ENCODE measurements around the gene RANBP1. TPM values are rescaled to one million over a fixed set of nuclear protein-coding genes. Genes with fewer than 3 reads are reported as not detected.

Gene RANBP1
- total and polyA plus RNA-seq, 7 donors, result 32.2 to 161 (median 52.1) TPM

GRCh38 chr22:20133930-20134549 lies 18.1 kb downstream of the RANBP1 start:
- Histone ChIP-seq H3K4me3 (peak overlapping the region; percentile 96), H3K9me3 (no peaks in the 10 kb centered on the region), H3K27ac (no peak overlapping the region), H3K36me3 (ENCODE audit: insufficient read depth in 1 of 2, low read depth in 1 of 2) (no peaks in the 10 kb centered on the region), H3K27me3 (ENCODE audit: insufficient read depth in 3 of 3, low read length in 2 of 3) (no peaks in the 10 kb centered on the region), H3K4me1 (peaks cover 56% of the 10 kb centered on the region)
- DNase-seq (no peak), ATAC-seq (no peak)
- no peak for TF ChIP-seq CTCF (IDR thresholded peaks at IDR 0.05)
- intact Hi-C loops (cut with DNase I), result no loop called here
- 63 to 72% (median 65%) methylated on average over 12 of the region's 12 CpGs for WGBS, 3 donors

DNA sequence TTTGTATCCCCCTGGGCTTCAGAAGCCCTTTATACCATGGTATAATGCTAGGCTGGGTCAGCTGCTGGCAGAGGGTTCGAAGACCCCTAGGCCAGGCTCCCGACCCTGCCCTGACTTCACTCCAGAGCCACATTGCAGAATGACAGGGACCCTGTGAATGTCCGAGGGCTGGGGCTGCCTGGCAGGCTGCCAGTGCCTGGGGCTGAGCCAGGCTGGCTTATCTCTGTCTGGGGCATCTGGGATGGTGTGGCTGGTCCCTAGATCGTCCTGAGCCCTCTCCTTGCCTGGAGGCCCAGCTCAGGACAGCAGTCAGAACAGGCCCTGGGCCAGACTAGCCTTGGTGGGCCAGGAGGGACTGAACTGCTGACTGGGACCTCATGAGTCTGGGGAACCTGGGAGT lies 19.4 kb downstream of the RANBP1 start:
- Histone ChIP-seq H3K27ac (no peak overlapping the region), H3K4me3 (no peak overlapping the region), H3K27me3 (ENCODE audit: insufficient read depth in 3 of 3, low read length in 2 of 3) (no peaks in the 10 kb centered on the region), H3K4me1 (peaks cover 56% of the 10 kb centered on the region), H3K36me3 (ENCODE audit: insufficient read depth in 1 of 2, low read depth in 1 of 2) (peaks cover 0 to 3% of the 10 kb centered on the region in 2 donors), H3K9me3 (no peaks in the 10 kb centered on the region)
- WGBS, 3 donors, result 38 to 59% (median 48%) methylated on average over 4 of the region's 4 CpGs
- no peak for TF ChIP-seq CTCF (IDR thresholded peaks at IDR 0.05)
- DNase-seq (no peak), ATAC-seq (no peak)
- intact Hi-C loops (cut with DNase I), result no loop called here

- DNase-seq (no peak), ATAC-seq (no peak)
- Histone ChIP-seq H3K36me3 (ENCODE audit: insufficient read depth in 1 of 2, low read depth in 1 of 2) (peaks cover 0 to 8% of the 10 kb centered on the region in 2 donors), H3K4me1 (peaks cover 56% of the 10 kb centered on the region), H3K9me3 (no peaks in the 10 kb centered on the region), H3K27me3 (ENCODE audit: insufficient read depth in 3 of 3, low read length in 2 of 3) (no peaks in the 10 kb centered on the region), H3K27ac (no peak overlapping the region), H3K4me3 (no peak overlapping the region)
- 70 to 79% (median 74%) methylated on average over 24 to 25 of the region's 25 CpGs for WGBS, 3 donors
- intact Hi-C loops (cut with DNase I), result no loop called here
- no peak for TF ChIP-seq CTCF (IDR thresholded peaks at IDR 0.05)
Measured at GRCh38 chr22:20135806-20136602, 20.1 kb downstream of the RANBP1 start.

DNA sequence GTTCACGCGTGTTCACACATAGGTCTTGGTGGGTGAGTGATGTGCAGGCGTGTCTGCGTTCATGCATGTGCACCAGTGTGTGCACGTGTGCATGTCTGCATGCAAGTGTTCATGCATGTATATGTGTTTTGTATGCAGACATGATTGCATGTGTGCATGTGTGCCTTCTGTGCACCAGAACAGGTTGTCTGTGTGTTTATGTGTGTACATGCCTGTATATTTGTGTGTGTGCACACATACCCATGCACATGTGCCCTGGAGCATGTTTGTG lies 20.6 kb downstream of the RANBP1 start:
- Histone ChIP-seq H3K27me3 (ENCODE audit: insufficient read depth in 3 of 3, low read length in 2 of 3) (no peaks in the 10 kb centered on the region), H3K4me1 (peaks cover 56% of the 10 kb centered on the region), H3K27ac (no peak overlapping the region)

More for the DNA sequence above, 20.6 kb downstream of the RANBP1 start:
- ATAC-seq, result no peak
- no peak for TF ChIP-seq CTCF (IDR thresholded peaks at IDR 0.05)
- H3K36me3 ChIP-seq (ENCODE audit: insufficient read depth in 1 of 2, low read depth in 1 of 2), result peaks cover 0 to 8% of the 10 kb centered on the region in 2 donors
- H3K4me3 ChIP-seq, result no peak overlapping the region
- no peak for DNase-seq
- intact Hi-C loops (cut with DNase I), result no loop called here
- no peaks in the 10 kb centered on the region for H3K9me3 ChIP-seq
- WGBS, 3 donors, result 92 to 98% (median 95%) methylated on average over 5 of the region's 5 CpGs

Data from psoas muscle (tissue), 8 donors.